Measurements from ENCODE around the gene NPIPB2. TPM values are rescaled to one million over a fixed set of nuclear protein-coding genes. Genes with fewer than 3 reads are reported as not detected.
A peak's percentile ranks its signal among the peaks of the same experiment; 100 is the strongest.

The NPIPB2 gene
- total and polyA plus RNA-seq, 2 of the 13 experiments (the other 11 are each of a cell fraction or from before 2014, with no cell fraction given), result 1.8 to 4.1 TPM

GRCh38 chr16:11972128-11972527 lies 30.3 kb upstream of the NPIPB2 start (continued):
- TF ChIP-seq MXD1 (CRISPR knock-in tag; IDR thresholded peaks at IDR 0.05) (no peak), HOXA5 (CRISPR knock-in tag; IDR thresholded peaks at IDR 0.05) (peak; percentile 62), ZBTB33 (CRISPR knock-in tag; IDR thresholded peaks at IDR 0.05) (peak; percentile 75; the same call in 1 of the 2 replicates), ZHX2 (IDR thresholded peaks at IDR 0.05; ENCODE audit: low read depth) (no peak), ZHX2 (CRISPR knock-in tag; IDR thresholded peaks at IDR 0.05; ENCODE audit: borderline replicate concordance) (0 out of 2 replicates have a peak, but pooled peaks have one; percentile 42), KDM4B (CRISPR knock-in tag; IDR thresholded peaks at IDR 0.05) (0 out of 2 replicates have a peak, but pooled peaks have one; percentile 33), ZNF670 (CRISPR knock-in tag; IDR thresholded peaks at IDR 0.05; ENCODE audit: borderline replicate concordance) (no peak), ZNF343 (CRISPR knock-in tag; IDR thresholded peaks at IDR 0.05) (no peak), ZBTB49 (CRISPR knock-in tag; IDR thresholded peaks at IDR 0.05; ENCODE audit: borderline replicate concordance) (no peak), ZNF878 (CRISPR knock-in tag; IDR thresholded peaks at IDR 0.05) (no peak), RXRB (CRISPR knock-in tag; IDR thresholded peaks at IDR 0.05; ENCODE audit: borderline replicate concordance) (peak; percentile 23; the same call in 1 of the 2 replicates), UBTF (CRISPR knock-in tag; IDR thresholded peaks at IDR 0.05) (peak; percentile 36; the same call in 1 of the 2 replicates), EP300 (IDR thresholded peaks at IDR 0.05; ENCODE audit: low read depth in 2 of 2, low read length in 2 of 2) (no peak), EP300 (CRISPR knock-in tag; IDR thresholded peaks at IDR 0.05; ENCODE audit: borderline replicate concordance) (no peak; the same call in 1 of the 2 replicates)
